ENCODE results near the gene FGD6.

GRCh38 chr12:95220726-95221125 is 3.5 kb upstream of the FGD6 start:
- TF ChIP-seq POLR2AphosphoS5 (IDR thresholded peaks at IDR 0.05): no peak
- TF ChIP-seq POLR2A (IDR thresholded peaks at IDR 0.05): no peak
- TF ChIP-seq CTCF (IDR thresholded peaks at IDR 0.05): no peak
- TF ChIP-seq EP300 (IDR thresholded peaks at IDR 0.05): no peak

Data from gastroesophageal sphincter (tissue), 3 donors.